GM12873 (cell line): Measurements from ENCODE around the gene DENND1A.
A peak's percentile ranks its signal among the peaks of the same experiment; 100 is the strongest.

Experiments used
- CTCF ChIP-seq: IDR thresholded peaks from 2 replicates; pipeline ENCODE4 v1.5.1; 2012; ENCODE audit warnings: low read depth, mild to moderate bottlenecking, moderate library complexity, low read length, control low read depth; ENCODE audit not compliant: insufficient read depth; ENCODE audit errors: missing control alignments

DENND1A gene

DNA sequence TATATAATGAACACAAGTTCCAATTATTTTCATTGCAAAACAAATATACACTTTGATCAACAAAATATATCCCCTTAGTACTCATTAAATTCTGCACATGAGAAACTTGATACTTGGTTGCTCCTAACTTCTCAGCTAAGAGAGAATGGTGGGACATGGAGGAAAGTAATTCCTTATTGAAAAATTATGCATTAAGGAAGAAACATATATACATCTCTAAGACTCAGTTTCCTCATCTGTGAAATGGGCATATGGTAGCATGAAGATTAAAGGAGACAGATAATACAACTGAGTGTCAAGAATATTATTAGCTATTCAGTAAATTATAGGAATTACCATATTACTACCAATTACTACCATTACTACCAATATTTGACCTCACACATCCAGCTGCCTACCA is 488.2 kb downstream of the DENND1A start:
- no peak for TF ChIP-seq CTCF

DNA sequence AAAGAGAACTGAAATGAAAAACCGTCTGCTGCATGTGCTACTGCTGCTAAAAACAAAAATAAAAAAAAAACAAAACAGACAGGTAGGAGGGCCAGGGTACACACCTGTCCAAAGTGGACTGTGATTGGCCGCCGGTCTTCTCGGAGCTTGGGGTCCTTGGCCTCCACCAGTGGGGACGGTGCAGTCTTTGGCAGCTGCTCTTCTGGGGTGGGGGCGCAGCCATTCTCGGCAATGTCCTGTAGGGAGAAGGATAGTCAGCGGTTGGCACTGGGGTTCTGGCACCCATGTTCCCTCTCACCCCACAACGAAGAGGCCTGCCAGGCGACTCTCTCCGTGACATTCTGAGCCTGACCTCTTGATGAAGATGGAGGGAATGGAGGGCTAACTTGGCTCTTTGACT is 489.7 kb downstream of the DENND1A start:
- TF ChIP-seq CTCF: no peak

- TF ChIP-seq CTCF: no peak
These were observed 491.1 kb downstream of the DENND1A start for GRCh38 chr9:123438821-123439220.

GRCh38 chr9:123438321-123438720 is 491.6 kb downstream of the DENND1A start:
- no peak for TF ChIP-seq CTCF

DNA sequence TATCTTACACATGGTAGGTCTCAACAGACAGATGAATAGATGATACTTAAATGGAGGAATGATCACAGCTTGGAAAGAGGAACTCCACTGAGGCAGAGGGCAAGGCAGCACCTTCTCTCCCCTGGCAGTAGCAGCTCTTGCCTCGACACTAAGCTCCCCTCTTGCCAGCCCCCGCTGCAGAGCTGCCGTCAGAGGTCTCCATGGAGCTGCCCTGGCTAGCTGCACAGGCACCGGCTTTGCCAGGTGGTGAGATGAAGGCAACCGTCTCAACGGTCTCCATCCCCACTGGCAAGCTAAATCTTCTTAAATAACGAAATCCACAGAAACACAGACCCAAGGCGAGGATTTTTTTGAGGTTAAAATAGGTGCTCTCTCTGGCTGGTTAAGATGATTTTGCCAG is 492.7 kb downstream of the DENND1A start:
- TF ChIP-seq CTCF: no peak

GRCh38 chr9:123435471-123435870 is 494.5 kb downstream of the DENND1A start:
- TF ChIP-seq CTCF: no peak

GRCh38 chr9:123434619-123435240 is 495.2 kb downstream of the DENND1A start:
- peak; percentile 7 for TF ChIP-seq CTCF
